ENCODE data around the gene IDE.
"Not testable (repeated sequence)": the region's sequence is repeated elsewhere in the genome, so short reads cannot be mapped to it uniquely, and the experiment has no call there.

The IDE gene

GRCh38 chr10:92410501-92410900 is 163.4 kb downstream of the IDE start:
- no peaks in the 10 kb centered on the region for H3K9me3 ChIP-seq (ENCODE audit: control insufficient read depth, insufficient read depth, low read length)
- no peaks in the 10 kb centered on the region for H3K27me3 ChIP-seq (ENCODE audit: control insufficient read depth, insufficient read depth, low read length)
- H3K4me3 ChIP-seq (ENCODE audit: low read depth, low read length), result no peak overlapping the region
- H3K4me1 ChIP-seq (ENCODE audit: control insufficient read depth, insufficient read depth, low read length), result no peaks in the 10 kb centered on the region
- no peak overlapping the region for H3K9ac ChIP-seq (ENCODE audit: low read depth, low read length)
- no peaks in the 10 kb centered on the region for H3K36me3 ChIP-seq (ENCODE audit: control insufficient read depth, insufficient read depth, low read length)

- no peak overlapping the region for H3K9ac ChIP-seq (ENCODE audit: low read depth, low read length)
- H3K9me3 ChIP-seq (ENCODE audit: control insufficient read depth, insufficient read depth, low read length), result no peaks in the 10 kb centered on the region
- no peaks in the 10 kb centered on the region for H3K27me3 ChIP-seq (ENCODE audit: control insufficient read depth, insufficient read depth, low read length)
- peaks cover 3% of the 10 kb centered on the region for H3K4me1 ChIP-seq (ENCODE audit: control insufficient read depth, insufficient read depth, low read length)
- no peak overlapping the region for H3K4me3 ChIP-seq (ENCODE audit: low read depth, low read length)
- H3K36me3 ChIP-seq (ENCODE audit: control insufficient read depth, insufficient read depth, low read length), result no peaks in the 10 kb centered on the region
Observed at GRCh38 chr10:92408017-92408361, 165.9 kb downstream of the IDE start.

GRCh38 chr10:92407305-92408016 is 166.4 kb downstream of the IDE start:
- no peak overlapping the region for H3K9ac ChIP-seq (ENCODE audit: low read depth, low read length)

GRCh38 chr10:92405419-92405924 is 168.4 kb downstream of the IDE start:
- peak overlapping the region; percentile 12 for H3K9ac ChIP-seq (ENCODE audit: low read depth, low read length)
- no peaks in the 10 kb centered on the region for H3K9me3 ChIP-seq (ENCODE audit: control insufficient read depth, insufficient read depth, low read length)
- H3K4me3 ChIP-seq (ENCODE audit: low read depth, low read length), result no peak overlapping the region
- H3K36me3 ChIP-seq (ENCODE audit: control insufficient read depth, insufficient read depth, low read length), result no peaks in the 10 kb centered on the region
- peaks cover 3% of the 10 kb centered on the region for H3K4me1 ChIP-seq (ENCODE audit: control insufficient read depth, insufficient read depth, low read length)
- no peaks in the 10 kb centered on the region for H3K27me3 ChIP-seq (ENCODE audit: control insufficient read depth, insufficient read depth, low read length)

More at GRCh38 chr10:92407305-92408016, 166.4 kb downstream of the IDE start:
- H3K4me1 ChIP-seq (ENCODE audit: control insufficient read depth, insufficient read depth, low read length), result peaks cover 3% of the 10 kb centered on the region
- no peaks in the 10 kb centered on the region for H3K27me3 ChIP-seq (ENCODE audit: control insufficient read depth, insufficient read depth, low read length)
- no peaks in the 10 kb centered on the region for H3K9me3 ChIP-seq (ENCODE audit: control insufficient read depth, insufficient read depth, low read length)
- no peak overlapping the region for H3K4me3 ChIP-seq (ENCODE audit: low read depth, low read length)
- no peaks in the 10 kb centered on the region for H3K36me3 ChIP-seq (ENCODE audit: control insufficient read depth, insufficient read depth, low read length)

- H3K4me1 ChIP-seq (ENCODE audit: control insufficient read depth, insufficient read depth, low read length), result peaks cover 3% of the 10 kb centered on the region
- no peaks in the 10 kb centered on the region for H3K27me3 ChIP-seq (ENCODE audit: control insufficient read depth, insufficient read depth, low read length)
- no peaks in the 10 kb centered on the region for H3K36me3 ChIP-seq (ENCODE audit: control insufficient read depth, insufficient read depth, low read length)
- no peaks in the 10 kb centered on the region for H3K9me3 ChIP-seq (ENCODE audit: control insufficient read depth, insufficient read depth, low read length)
- H3K4me3 ChIP-seq (ENCODE audit: low read depth, low read length), result no peak overlapping the region
- H3K9ac ChIP-seq (ENCODE audit: low read depth, low read length), result peak overlapping the region; percentile 12
Observed at GRCh38 chr10:92404612-92405418, 169.1 kb downstream of the IDE start.

GRCh38 chr10:92402234-92402633 is 171.7 kb downstream of the IDE start:
- not testable (repeated sequence) for H3K9me3 ChIP-seq (ENCODE audit: control insufficient read depth, insufficient read depth, low read length); H3K36me3 ChIP-seq (ENCODE audit: control insufficient read depth, insufficient read depth, low read length); H3K27me3 ChIP-seq (ENCODE audit: control insufficient read depth, insufficient read depth, low read length); H3K9ac ChIP-seq (ENCODE audit: low read depth, low read length); H3K4me1 ChIP-seq (ENCODE audit: control insufficient read depth, insufficient read depth, low read length); H3K4me3 ChIP-seq (ENCODE audit: low read depth, low read length)

Measured in iPS-15b (cell line).